SK-N-SH treated with all-trans-retinoic acid at 6 μM for 48 hours (cell line): Measurements from ENCODE around the gene TNS1.

ENCODE experiments used
- ATAC-seq: fragments of 200-7000 bp; cut with Tn5 transposase; 3 replicates; pipeline ENCODE4 v1.9.1; 2020; ENCODE audit warnings: mild to moderate bottlenecking, moderate library complexity
- ARNTL ChIP-seq: fragments of 450-650 bp; formaldehyde crosslinking; IDR thresholded peaks from 2 replicates; pipeline ENCODE4 v1.5.0; 2020; ENCODE audit warnings: low read depth, mild to moderate bottlenecking, moderate library complexity, borderline replicate concordance
- BACH2 ChIP-seq: fragments of 250-450 bp; sonication (Bioruptor Pico); IDR thresholded peaks from 2 replicates; pipeline ENCODE4 v1.9.0; 2021; ENCODE audit warnings: mild to moderate bottlenecking, borderline replicate concordance
- CSDC2 ChIP-seq: fragments of 250-450 bp; sonication (Bioruptor Pico); IDR thresholded peaks from 2 replicates; pipeline ENCODE4 v1.5.0; 2020; ENCODE audit warnings: mild to moderate bottlenecking, moderate library complexity
- ESRRG ChIP-seq: fragments of 250-450 bp; sonication (Bioruptor Pico); IDR thresholded peaks from 2 replicates; pipeline ENCODE4 v1.6.1; 2021; ENCODE audit warnings: mild to moderate bottlenecking
- ISL1 ChIP-seq: fragments of 250-450 bp; sonication (Bioruptor Pico); IDR thresholded peaks from 2 replicates; pipeline ENCODE4 v2.1.2; 2022; ENCODE audit warnings: mild to moderate bottlenecking, moderate library complexity
- PPARA ChIP-seq: fragments of 250-450 bp; sonication (Bioruptor Pico); IDR thresholded peaks from 2 replicates; pipeline ENCODE4 v1.5.0; 2020; ENCODE audit warnings: mild to moderate bottlenecking, borderline replicate concordance
- RARB ChIP-seq: fragments of 250-450 bp; sonication (Bioruptor Pico); IDR thresholded peaks from 2 replicates; pipeline ENCODE4 v1.8.0; 2021; ENCODE audit warnings: mild to moderate bottlenecking, moderate library complexity
- SNAI2 ChIP-seq: fragments of 250-450 bp; sonication (Bioruptor Pico); IDR thresholded peaks from 2 replicates; pipeline ENCODE4 v1.5.0; 2020; ENCODE audit warnings: mild to moderate bottlenecking, moderate library complexity
- TCF4 ChIP-seq: fragments of 250-450 bp; sonication (Bioruptor Pico); IDR thresholded peaks from 2 replicates; pipeline ENCODE4 v1.8.0; 2021; ENCODE audit warnings: mild to moderate bottlenecking, moderate library complexity, borderline replicate concordance
- TOX ChIP-seq: fragments of 250-450 bp; sonication (Bioruptor Pico); IDR thresholded peaks from 2 replicates; pipeline ENCODE4 v1.8.0; 2021; ENCODE audit warnings: mild to moderate bottlenecking, moderate library complexity, borderline replicate concordance
- ZC3H10 ChIP-seq: fragments of 250-450 bp; sonication (Bioruptor Pico); IDR thresholded peaks from 2 replicates; pipeline ENCODE4 v1.5.1; 2021; ENCODE audit warnings: mild to moderate bottlenecking, moderate library complexity
- ZFP3 ChIP-seq: fragments of 250-450 bp; sonication (Bioruptor Pico); IDR thresholded peaks from 2 replicates; pipeline ENCODE4 v1.5.0; 2020; ENCODE audit warnings: mild to moderate bottlenecking, moderate library complexity
- ZFP30 ChIP-seq: fragments of 450-650 bp; formaldehyde crosslinking; IDR thresholded peaks from 2 replicates; pipeline ENCODE4 v1.5.0; 2022; ENCODE audit warnings: mild to moderate bottlenecking, moderate library complexity
- ZNF565 ChIP-seq: fragments of 450-650 bp; formaldehyde crosslinking; conservative IDR thresholded peaks from 2 replicates; pipeline ENCODE4 v1.5.0; 2020; ENCODE audit warnings: low read depth, mild to moderate bottlenecking, moderate library complexity
- ZNF70 ChIP-seq: fragments of 450-650 bp; formaldehyde crosslinking; IDR thresholded peaks from 2 replicates; pipeline ENCODE4 v1.5.0; 2020; ENCODE audit warnings: mild to moderate bottlenecking, moderate library complexity
- ZNF8 ChIP-seq: fragments of 450-650 bp; formaldehyde crosslinking; IDR thresholded peaks from 2 replicates; pipeline ENCODE4 v1.5.0; 2020; ENCODE audit warnings: mild to moderate bottlenecking, moderate library complexity
- TF ChIP-seq, protein P1 (sequence below): fragments of 250-450 bp; sonication (Bioruptor Pico); IDR thresholded peaks from 2 replicates; pipeline ENCODE4 v1.5.0; 2020; ENCODE audit warnings: mild to moderate bottlenecking, moderate library complexity
- TF ChIP-seq, protein P2 (sequence below): fragments of 250-450 bp; sonication (Bioruptor Pico); IDR thresholded peaks from 2 replicates; pipeline ENCODE4 v1.5.1; 2021; ENCODE audit warnings: mild to moderate bottlenecking, moderate library complexity
- TF ChIP-seq, protein P3 (sequence below): fragments of 250-450 bp; sonication (Bioruptor Pico); IDR thresholded peaks from 2 replicates; pipeline ENCODE4 v1.8.0; 2020; ENCODE audit warnings: mild to moderate bottlenecking, moderate library complexity, borderline replicate concordance

The TNS1 gene

DNA sequence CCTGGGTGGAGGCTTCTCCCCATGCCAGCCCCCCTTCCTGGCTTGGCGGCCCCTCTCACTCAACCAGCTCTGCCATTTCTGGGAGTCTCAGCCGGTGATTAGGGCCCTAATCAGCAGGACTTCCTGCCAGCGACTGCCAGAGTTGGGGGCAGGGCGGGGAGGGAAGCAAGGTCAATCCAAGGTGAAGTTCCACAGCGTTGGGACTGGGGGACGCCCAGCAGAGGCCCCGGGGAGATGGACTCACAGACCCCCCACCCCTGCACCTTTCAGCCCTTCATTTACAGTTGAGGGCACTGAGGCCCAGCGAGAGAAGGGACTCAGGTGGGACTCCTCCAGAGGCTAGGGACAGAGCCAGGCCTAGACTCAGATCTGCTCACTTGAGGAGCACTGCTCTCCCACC lies 65.3 kb downstream of the TNS1 start:
- TF ChIP-seq, protein P1, sequence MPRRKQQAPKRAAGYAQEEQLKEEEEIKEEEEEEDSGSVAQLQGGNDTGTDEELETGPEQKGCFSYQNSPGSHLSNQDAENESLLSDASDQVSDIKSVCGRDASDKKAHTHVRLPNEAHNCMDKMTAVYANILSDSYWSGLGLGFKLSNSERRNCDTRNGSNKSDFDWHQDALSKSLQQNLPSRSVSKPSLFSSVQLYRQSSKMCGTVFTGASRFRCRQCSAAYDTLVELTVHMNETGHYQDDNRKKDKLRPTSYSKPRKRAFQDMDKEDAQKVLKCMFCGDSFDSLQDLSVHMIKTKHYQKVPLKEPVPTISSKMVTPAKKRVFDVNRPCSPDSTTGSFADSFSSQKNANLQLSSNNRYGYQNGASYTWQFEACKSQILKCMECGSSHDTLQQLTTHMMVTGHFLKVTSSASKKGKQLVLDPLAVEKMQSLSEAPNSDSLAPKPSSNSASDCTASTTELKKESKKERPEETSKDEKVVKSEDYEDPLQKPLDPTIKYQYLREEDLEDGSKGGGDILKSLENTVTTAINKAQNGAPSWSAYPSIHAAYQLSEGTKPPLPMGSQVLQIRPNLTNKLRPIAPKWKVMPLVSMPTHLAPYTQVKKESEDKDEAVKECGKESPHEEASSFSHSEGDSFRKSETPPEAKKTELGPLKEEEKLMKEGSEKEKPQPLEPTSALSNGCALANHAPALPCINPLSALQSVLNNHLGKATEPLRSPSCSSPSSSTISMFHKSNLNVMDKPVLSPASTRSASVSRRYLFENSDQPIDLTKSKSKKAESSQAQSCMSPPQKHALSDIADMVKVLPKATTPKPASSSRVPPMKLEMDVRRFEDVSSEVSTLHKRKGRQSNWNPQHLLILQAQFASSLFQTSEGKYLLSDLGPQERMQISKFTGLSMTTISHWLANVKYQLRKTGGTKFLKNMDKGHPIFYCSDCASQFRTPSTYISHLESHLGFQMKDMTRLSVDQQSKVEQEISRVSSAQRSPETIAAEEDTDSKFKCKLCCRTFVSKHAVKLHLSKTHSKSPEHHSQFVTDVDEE (CRISPR knock-in tag): peak; percentile 47; the same call in 1 of the 2 replicates
- TF ChIP-seq ZNF8 (no peak), SNAI2 (CRISPR knock-in tag) (peak; percentile 19; the same call in 1 of the 2 replicates), ESRRG (no peak), PPARA (CRISPR knock-in tag) (no peak)
- ATAC-seq: no peak

DNA sequence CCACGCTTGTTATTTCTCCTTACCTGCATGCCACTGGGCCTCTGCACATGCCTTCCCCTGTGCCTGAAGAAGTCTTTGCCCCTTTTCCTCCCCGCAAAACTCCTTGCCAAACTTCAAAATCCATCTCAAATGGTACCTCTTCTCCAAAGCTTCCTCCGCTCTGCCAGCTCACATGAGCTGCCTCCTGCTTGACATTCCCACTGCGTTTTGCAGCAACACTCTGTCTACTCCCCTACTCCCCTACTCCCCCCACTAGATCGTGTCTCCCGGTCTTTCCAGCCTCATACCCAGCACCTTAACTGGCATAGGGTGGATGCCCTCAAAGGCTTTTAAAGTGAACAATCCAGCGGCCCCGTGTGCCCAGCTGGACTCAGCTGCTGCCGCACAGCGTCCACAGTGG lies 65.8 kb downstream of the TNS1 start:
- ATAC-seq: no peak
- TF ChIP-seq ZNF565 (CRISPR knock-in tag) (no peak), ESRRG (no peak), SNAI2 (CRISPR knock-in tag) (no peak), ZFP30 (no peak)

DNA sequence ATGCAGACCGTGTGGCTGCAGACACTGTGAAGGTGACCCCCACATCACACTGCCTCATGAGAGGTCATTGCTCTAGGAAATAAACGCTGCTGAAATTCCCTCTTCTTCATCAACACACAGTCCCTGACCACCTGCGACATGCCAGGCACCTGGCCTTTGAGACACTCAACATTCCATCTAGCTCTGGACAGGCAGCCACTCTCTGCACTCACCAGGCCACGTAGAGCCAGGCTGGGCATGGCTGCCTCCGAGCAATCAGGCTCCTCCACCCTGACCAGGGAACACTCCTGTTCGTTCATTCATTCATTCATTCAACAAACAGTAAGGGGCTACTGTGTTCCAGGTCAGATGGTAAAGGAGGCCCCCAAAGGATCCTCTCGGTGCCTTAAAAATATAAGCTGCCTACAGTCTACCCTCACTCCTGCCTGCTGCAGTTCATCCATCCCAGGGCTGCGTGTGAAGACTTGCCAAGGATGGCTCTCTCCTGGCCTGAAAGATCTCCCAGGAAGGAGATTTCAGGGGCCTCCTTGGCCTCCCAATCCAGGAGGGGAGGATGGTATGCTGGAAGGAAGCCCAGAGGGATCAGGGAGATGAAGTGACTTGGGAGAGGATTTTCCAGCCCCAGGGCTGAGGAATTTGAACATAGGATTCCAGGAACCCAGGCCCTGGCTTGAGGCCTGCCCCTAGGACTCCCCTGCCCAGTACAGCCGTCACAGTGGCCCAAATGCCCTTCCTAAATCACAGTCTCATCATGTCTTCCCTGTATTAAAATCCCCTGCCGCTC lies 66.7 kb downstream of the TNS1 start:
- TF ChIP-seq PPARA (CRISPR knock-in tag): no peak
- TF ChIP-seq BACH2 (CRISPR knock-in tag): no peak
- TF ChIP-seq ZNF8: no peak
- ATAC-seq: peak; percentile 5; the same call in 2 of the 3 replicates

DNA sequence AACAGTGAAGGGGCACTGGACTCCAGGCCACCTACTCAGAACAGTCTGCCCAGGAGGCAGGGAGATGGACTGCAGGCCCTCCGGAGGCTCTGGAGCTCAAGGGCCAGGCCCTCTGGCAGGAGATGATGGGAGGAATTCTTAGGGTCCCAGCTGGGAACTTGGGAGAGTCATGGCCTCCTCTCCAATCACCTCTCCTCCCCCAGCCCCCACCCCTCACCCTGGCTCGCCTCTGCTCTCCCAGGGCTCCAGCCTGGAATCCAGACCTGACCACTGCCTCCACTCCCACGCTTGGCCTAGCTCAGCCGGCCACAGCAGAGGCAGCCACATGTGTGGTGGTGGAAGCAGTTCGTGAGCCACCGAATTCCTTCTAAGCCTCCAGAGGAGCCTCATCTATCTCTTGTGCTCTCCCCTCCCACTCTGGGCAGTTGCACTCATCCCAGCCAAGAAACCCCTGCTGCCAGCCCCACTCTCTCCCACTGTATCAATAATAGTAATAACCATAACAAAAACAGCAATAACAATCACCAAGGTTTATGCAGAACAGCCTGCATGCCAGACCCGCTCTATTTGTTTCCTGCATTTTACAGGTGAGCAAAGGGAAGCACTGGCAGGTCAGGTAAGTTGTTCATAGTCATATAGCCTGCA lies 67.4 kb downstream of the TNS1 start:
- ATAC-seq: peak; percentile 7
- TF ChIP-seq ZNF70 (CRISPR knock-in tag) (no peak), ZNF565 (CRISPR knock-in tag) (no peak), SNAI2 (CRISPR knock-in tag) (no peak), PPARA (CRISPR knock-in tag) (no peak), ZFP30 (no peak), BACH2 (CRISPR knock-in tag) (no peak)
- TF ChIP-seq, protein P1 (CRISPR knock-in tag): no peak
- TF ChIP-seq, protein P2, sequence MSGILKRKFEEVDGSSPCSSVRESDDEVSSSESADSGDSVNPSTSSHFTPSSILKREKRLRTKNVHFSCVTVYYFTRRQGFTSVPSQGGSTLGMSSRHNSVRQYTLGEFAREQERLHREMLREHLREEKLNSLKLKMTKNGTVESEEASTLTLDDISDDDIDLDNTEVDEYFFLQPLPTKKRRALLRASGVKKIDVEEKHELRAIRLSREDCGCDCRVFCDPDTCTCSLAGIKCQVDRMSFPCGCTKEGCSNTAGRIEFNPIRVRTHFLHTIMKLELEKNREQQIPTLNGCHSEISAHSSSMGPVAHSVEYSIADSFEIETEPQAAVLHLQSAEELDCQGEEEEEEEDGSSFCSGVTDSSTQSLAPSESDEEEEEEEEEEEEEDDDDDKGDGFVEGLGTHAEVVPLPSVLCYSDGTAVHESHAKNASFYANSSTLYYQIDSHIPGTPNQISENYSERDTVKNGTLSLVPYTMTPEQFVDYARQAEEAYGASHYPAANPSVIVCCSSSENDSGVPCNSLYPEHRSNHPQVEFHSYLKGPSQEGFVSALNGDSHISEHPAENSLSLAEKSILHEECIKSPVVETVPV (CRISPR knock-in tag): no peak
- TF ChIP-seq, all 23 proteins: peak for 0

DNA sequence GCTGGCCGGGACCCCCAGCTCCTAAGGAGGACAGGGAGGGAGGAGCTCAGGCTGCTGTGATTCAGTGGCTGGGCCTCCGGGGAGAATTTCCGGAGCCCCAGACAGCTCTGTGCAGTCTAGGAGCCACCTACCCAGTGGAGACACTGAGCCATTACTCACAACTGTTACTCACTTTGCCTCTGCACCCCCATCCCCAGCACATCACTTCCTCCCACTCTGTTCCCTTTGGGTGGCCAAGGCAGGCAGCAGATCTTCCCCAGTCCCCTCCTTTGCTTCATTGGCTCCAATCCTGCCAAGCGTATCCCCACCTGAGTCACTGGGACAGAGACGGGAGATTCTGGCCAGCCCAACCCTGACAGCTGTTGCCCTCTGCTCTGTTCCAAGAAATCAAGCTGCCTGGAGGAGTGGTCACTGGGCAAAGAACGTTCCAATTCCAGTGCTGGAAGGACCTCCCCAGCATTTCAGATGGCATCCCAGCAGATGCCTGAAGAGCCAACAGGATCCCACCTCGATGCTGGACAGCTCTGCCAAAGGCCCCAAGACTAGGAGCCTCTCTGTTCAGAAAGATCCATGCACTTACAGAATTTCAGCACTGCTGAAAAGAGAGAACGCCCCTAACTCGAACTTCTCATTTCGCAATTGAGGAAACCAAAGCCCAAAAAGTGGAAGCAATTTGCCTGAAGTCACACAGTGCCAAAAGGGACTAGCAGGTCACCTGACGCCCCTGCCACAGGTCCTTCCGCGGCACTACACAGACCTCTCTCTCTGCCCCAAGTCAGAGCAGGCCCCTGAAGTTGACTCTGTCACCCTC lies 68.3 kb downstream of the TNS1 start:
- TF ChIP-seq ZFP3 (CRISPR knock-in tag) (no peak), ZNF565 (CRISPR knock-in tag) (no peak), TCF4 (no peak), ARNTL (CRISPR knock-in tag) (no peak), CSDC2 (no peak), BACH2 (CRISPR knock-in tag) (no peak), ESRRG (no peak), ZC3H10 (CRISPR knock-in tag) (no peak), ZNF8 (no peak), SNAI2 (CRISPR knock-in tag) (no peak), ISL1 (CRISPR knock-in tag) (no peak), ZNF70 (CRISPR knock-in tag) (no peak), TOX (CRISPR knock-in tag) (no peak), RARB (CRISPR knock-in tag) (no peak)
- TF ChIP-seq, protein P3, sequence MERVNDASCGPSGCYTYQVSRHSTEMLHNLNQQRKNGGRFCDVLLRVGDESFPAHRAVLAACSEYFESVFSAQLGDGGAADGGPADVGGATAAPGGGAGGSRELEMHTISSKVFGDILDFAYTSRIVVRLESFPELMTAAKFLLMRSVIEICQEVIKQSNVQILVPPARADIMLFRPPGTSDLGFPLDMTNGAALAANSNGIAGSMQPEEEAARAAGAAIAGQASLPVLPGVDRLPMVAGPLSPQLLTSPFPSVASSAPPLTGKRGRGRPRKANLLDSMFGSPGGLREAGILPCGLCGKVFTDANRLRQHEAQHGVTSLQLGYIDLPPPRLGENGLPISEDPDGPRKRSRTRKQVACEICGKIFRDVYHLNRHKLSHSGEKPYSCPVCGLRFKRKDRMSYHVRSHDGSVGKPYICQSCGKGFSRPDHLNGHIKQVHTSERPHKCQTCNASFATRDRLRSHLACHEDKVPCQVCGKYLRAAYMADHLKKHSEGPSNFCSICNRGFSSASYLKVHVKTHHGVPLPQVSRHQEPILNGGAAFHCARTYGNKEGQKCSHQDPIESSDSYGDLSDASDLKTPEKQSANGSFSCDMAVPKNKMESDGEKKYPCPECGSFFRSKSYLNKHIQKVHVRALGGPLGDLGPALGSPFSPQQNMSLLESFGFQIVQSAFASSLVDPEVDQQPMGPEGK (CRISPR knock-in tag): no peak
- peak; percentile 81 for ATAC-seq
